IPS-18a (cell line): Measurements from ENCODE around the gene ZNF669.
"Not testable (repeated sequence)": the region's sequence is repeated elsewhere in the genome, so short reads cannot be mapped to it uniquely, and the experiment has no call there.

Experiments
- H3K27ac ChIP-seq: one replicate; pipeline ENCODE4 v1.5.1; 2013; ENCODE audit warnings: low read length
- H3K27me3 ChIP-seq: one replicate; pipeline ENCODE4 v1.6.1; 2013; ENCODE audit warnings: mild to moderate bottlenecking, low read length; ENCODE audit not compliant: control insufficient read depth, insufficient read depth
- H3K36me3 ChIP-seq: one replicate; pipeline ENCODE4 v1.6.1; 2013; ENCODE audit warnings: low read depth, low read length; ENCODE audit not compliant: control insufficient read depth
- H3K4me1 ChIP-seq: one replicate; pipeline ENCODE4 v1.6.1; 2013; ENCODE audit warnings: low read depth, low read length; ENCODE audit not compliant: control insufficient read depth
- H3K4me3 ChIP-seq: one replicate; pipeline ENCODE4 v1.5.1; 2013; ENCODE audit warnings: low read length
- H3K9ac ChIP-seq: one replicate; pipeline ENCODE4 v1.6.1; 2013; ENCODE audit warnings: mild to moderate bottlenecking, low read length, moderate library complexity
- H3K9me3 ChIP-seq: one replicate; pipeline ENCODE4 v1.6.1; 2013; ENCODE audit warnings: low read depth, low read length; ENCODE audit not compliant: control insufficient read depth

ZNF669 gene

DNA sequence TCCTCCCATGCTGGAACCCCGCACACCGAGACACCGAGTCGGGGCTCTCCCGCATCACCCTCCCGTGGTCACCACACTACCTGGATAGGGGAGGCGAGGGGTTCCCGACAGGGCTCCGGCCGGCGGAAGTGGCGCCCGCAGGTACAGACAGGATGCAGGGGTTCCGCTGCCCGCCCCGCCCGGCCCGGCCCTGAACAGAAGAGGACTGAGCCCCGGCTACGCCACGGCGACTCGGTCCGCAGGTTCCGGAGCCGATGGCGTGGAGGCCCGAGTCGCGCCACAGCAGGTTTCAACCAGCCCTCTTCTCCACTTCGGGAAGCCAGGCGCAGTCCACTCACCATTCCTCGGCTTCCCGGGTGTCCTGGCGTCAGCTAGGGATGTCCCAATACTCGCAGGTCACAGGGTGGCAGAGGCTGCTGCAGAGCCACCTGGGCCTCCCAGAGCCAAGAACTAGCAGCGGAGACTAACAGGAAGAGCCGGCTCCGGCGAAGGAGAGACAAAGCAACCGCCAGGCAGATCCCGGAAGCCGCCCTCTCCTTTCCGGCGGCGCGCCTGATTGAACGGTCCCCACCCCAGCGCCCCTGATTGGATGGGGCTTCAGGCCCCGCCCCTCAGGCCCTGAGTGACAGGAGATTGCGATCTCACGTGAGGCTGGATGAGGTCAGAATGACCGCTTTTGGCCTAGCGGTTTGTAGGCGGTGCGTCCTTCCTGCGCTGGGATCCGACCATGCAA, at the start of gene ZNF669:
ZNF669 (minus strand) TSS at position 498 of the 733 bp plus-strand sequence; CDS start at position 341, 157 bp downstream.
- H3K4me3 ChIP-seq = peak within 1 kb of the TSS; percentile 98
- peaks cover 22% of the 10 kb centered on the region for H3K36me3 ChIP-seq
- H3K27me3 ChIP-seq = peaks cover 4% of the 10 kb centered on the region
- H3K9me3 ChIP-seq = peaks cover 4% of the 10 kb centered on the region
- H3K4me1 ChIP-seq = peaks cover 23% of the 10 kb centered on the region
- peak within 1 kb of the TSS; percentile 89 for H3K27ac ChIP-seq
- peak within 1 kb of the TSS; percentile 95 for H3K9ac ChIP-seq

DNA sequence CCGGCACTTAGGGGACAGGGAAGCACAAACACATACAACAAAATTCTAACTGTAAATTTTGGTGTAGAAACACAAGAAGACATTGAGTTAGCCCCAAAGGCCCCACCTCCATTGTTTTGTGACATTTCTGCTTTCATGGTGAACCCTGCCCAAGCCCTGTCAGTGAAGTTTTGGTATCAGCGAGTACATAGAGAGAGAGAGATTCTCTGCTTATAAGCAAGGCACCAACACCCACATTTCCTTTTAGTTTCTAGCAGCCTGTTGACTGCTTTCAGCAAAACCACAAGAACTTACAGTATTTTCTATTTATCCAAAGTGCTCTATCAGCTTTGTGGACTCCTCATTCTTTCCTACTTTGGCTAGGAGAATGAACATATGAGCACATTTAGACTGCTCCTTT, 43.6 kb upstream of the ZNF669 start:
- H3K9me3 ChIP-seq = peaks cover 10% of the 10 kb centered on the region
- peaks cover 12% of the 10 kb centered on the region for H3K36me3 ChIP-seq
- H3K4me1 ChIP-seq = no peaks in the 10 kb centered on the region
- H3K27ac ChIP-seq = no peak overlapping the region
- H3K4me3 ChIP-seq = no peak overlapping the region
- H3K27me3 ChIP-seq = no peaks in the 10 kb centered on the region
- H3K9ac ChIP-seq = no peak overlapping the region

DNA sequence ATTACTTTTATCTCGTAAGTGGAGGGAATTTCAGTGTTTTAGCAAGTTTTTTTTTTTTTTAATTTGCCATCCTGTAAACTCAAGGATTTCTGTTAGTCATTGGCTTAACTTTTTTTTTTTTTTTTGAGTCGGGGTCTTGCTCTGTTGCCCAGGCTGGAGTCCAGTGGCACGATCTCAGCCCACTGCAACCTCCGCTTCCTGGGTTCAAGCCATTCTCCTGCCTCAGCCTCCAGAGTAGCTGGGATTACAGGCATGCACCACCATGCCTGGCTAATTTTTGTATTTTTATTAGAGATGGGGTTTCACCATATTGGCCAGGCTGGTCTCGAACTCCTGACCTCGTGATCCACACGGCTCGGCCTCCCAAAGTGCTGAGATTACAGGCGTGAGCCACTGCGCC, 43.0 kb upstream of the ZNF669 start:
- not testable (repeated sequence) for H3K9ac ChIP-seq, H3K27ac ChIP-seq, H3K4me3 ChIP-seq, H3K4me1 ChIP-seq, H3K9me3 ChIP-seq, H3K27me3 ChIP-seq
- peaks cover 13% of the 10 kb centered on the region for H3K36me3 ChIP-seq

DNA sequence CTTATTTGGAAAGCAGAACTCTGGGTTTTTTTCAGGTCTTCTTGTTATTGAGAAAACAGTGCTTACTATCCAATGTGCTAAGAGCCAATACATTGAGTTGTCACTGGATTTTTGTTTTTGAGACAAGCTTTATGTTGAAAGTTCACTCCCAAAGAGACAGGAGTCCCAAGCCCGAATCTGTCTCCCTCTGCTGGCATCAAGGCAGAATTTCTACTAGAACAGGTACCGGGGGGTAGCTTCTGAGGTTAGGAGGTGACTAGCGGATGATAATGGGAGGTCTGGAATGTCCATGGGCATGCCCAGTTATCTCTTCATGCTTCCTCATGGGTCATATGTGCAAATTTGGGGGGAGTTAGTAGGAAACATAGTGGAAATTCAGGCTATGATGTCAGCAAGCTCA, 42.5 kb upstream of the ZNF669 start:
- Histone ChIP-seq H3K36me3 (peaks cover 15% of the 10 kb centered on the region), H3K9ac (no peak overlapping the region), H3K4me3 (no peak overlapping the region), H3K27me3 (no peaks in the 10 kb centered on the region), H3K4me1 (no peaks in the 10 kb centered on the region), H3K9me3 (peaks cover 8% of the 10 kb centered on the region), H3K27ac (no peak overlapping the region)

DNA sequence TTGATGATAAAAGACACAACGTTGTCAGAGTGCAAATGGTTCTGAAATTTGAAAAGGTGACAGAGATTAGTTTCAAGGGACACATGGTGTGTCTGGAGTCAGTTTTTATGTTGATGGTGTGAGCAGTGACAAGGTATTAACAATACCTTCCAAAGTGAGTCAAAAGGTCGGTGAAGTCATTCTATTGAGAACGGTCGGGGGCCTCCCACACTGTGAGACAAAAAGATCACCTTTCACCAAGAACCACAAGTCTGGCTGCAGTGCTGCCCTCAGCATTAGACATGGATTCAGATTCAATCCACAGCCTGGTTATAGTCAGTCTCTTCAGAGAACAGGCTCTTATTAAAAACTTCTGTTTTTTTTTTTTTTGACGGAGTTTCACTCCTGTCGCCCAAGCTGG, 41.1 kb upstream of the ZNF669 start:
- Histone ChIP-seq H3K27me3 (no peaks in the 10 kb centered on the region), H3K27ac (no peak overlapping the region), H3K4me3 (no peak overlapping the region), H3K9ac (no peak overlapping the region), H3K9me3 (peaks cover 13% of the 10 kb centered on the region), H3K4me1 (no peaks in the 10 kb centered on the region), H3K36me3 (peaks cover 15% of the 10 kb centered on the region)

DNA sequence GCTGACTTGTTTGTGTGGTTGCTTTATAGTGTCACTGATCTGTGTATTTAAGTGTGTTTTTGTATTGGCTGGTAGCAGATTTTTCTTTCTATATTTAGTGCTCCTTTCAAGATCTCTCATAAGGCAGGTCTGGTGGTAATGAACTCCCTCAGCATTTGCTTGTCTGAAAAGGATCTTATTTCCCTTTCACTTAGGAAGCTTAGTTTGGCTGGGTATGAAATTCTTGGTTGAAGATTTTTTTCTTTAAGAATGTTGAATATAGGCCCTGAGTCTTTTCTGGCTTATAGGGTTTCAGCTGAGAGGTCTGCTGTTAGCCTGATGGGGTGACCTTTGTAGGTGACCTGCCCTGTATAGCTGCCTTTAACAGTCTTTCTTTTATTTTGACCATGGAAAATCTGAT, 35.4 kb upstream of the ZNF669 start:
- H3K9me3 ChIP-seq = peaks cover 41% of the 10 kb centered on the region
- not testable (repeated sequence) for H3K36me3 ChIP-seq, H3K27me3 ChIP-seq

DNA sequence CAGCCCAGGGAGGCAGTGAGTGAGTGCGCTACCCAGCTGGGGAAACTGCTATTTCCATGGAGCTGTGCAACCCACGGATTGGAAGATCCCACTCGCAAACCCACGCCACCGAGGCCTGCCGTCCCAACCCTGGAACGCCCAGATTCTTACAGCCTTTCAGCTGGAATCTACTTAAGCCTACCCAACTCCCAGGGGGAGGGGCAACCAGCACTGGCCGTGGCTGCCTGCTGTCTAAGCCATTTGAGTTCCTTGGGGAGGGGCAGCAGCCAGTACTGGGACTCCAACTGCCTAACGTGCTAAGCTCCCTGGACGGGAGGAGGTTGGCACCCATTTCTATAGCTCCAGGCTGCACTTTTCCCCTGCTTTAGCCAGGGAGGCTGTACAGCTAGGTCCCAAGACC, 27.1 kb upstream of the ZNF669 start:
- Histone ChIP-seq H3K27ac (no peak overlapping the region), H3K4me1 (no peaks in the 10 kb centered on the region), H3K4me3 (no peak overlapping the region), H3K9me3 (peaks cover 8% of the 10 kb centered on the region), H3K9ac (no peak overlapping the region), H3K27me3 (no peaks in the 10 kb centered on the region), H3K36me3 (no peaks in the 10 kb centered on the region)

More for the DNA sequence above, 35.4 kb upstream of the ZNF669 start:
- not testable (repeated sequence) for H3K27ac ChIP-seq, H3K9ac ChIP-seq, H3K4me1 ChIP-seq, H3K4me3 ChIP-seq

DNA sequence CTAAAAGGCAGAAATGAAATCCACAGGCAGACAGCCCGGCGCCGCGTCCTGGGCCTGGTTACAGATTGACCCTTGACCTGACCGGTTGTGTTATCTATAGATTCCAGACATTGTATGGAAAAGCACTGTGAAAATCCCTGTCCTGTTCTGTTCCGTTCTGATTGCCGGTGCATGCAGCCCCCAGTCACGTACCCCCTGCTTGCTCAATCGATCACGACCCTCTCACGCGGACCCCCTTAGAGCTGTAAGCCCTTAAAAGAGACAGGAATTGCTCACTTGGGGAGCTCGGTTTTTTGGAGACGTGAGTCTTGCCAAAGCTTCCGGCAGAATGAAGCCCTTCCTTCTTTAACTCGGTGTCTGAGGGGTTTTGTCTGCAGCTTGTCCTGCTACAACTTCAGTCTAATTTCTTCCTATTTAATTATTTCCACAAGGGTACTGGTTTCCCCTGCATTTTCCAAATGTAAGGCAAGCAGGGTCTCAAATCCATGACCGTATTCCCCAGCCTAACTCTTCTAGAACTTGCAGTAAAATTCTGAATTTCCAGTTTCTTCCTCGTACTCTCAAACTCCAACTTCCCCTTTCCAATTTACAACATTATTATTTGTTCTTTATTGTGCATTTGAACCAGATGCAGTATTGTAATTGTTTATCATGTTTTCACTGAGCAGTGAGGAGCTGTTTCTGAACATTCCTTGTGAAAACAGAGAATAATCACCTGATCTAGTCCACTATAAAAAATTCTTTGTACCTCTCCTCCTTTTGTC, 23.5 kb upstream of the ZNF669 start:
- not testable (repeated sequence) for H3K27ac ChIP-seq, H3K27me3 ChIP-seq, H3K9ac ChIP-seq, H3K4me1 ChIP-seq, H3K36me3 ChIP-seq, H3K9me3 ChIP-seq
- H3K4me3 ChIP-seq = peak overlapping the region; percentile 42

DNA sequence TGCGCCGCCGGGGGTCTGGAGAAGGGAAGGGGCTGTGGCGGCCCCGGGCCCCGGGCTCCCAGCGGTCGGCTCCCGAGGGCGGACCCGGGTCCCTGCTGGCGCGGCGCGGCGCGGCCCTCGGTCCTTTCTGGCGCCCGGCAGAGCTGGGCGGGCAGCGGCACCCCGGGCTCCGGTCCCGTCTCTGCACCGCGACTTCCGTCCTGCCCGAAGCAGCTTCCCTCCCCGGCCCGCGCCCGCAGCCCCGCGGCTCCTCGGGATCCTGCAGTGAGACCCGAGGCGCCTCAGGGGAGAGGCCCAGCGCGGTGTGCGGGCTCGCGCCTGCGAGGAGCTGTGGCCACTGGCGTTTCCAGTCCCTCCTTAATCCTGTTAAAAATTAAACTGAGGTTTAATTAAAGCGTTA, 22.4 kb upstream of the ZNF669 start:
- not testable (repeated sequence) for H3K9me3 ChIP-seq, H3K36me3 ChIP-seq, H3K27ac ChIP-seq, H3K4me1 ChIP-seq, H3K9ac ChIP-seq, H3K27me3 ChIP-seq, H3K4me3 ChIP-seq

DNA sequence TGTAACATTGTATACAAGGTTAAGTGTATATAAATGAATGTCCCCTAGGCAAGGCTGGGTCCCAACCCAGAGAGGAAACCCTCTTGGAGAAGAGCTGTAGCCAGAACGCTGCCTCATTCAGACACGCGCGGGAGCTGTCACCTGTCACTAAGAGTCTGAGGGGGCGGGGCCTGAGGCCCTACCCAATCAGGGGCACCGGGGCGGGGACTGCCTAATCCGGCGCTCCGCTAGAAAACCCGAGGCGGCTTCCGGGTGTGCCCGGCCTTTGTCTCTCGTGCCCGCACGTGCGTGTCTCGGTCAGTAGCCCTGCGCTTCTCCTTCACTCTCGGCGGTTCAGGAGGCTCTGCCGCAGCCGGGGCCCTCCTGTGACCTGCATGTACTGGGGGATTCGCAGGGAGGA, 22.0 kb upstream of the ZNF669 start:
- H3K27me3 ChIP-seq, H3K4me1 ChIP-seq, H3K9ac ChIP-seq, H3K27ac ChIP-seq, H3K36me3 ChIP-seq, H3K4me3 ChIP-seq, H3K9me3 ChIP-seq: not testable (repeated sequence)

DNA sequence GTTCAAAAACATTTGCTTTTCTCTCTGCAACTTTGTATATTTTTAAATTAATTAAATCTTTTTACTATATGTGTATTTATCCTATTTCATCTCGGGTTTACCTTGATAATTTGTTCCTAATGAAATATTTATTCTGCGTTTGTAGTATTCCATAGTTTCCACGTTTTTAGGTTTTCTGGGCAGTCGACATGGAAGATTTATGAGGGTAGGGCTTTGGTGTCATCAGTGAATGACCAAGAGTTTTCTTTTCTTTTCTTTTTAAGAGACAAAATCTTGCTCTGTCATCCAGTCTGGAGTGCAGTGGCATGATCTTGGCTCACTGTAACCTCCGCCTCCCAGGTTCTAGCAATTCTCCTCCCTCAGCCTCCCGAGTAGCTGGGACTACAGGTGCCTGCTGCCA, 17.2 kb upstream of the ZNF669 start:
- Histone ChIP-seq H3K4me3 (no peak overlapping the region), H3K9me3 (no peaks in the 10 kb centered on the region), H3K27ac (no peak overlapping the region), H3K4me1 (no peaks in the 10 kb centered on the region), H3K27me3 (no peaks in the 10 kb centered on the region), H3K36me3 (no peaks in the 10 kb centered on the region), H3K9ac (no peak overlapping the region)

DNA sequence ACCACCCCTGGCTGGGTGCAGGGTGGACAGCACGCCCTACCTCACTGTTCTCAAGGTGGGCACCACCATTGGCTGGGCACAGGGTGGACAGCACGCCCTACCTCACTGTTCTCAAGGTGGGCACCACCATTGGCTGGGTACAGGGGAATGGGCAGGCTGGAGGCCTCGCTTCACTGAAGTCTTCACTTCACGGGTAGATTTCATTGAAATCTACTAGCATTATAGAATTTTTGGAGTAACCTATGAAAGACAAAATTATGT, 16.2 kb upstream of the ZNF669 start:
- H3K4me3 ChIP-seq, H3K27me3 ChIP-seq, H3K9me3 ChIP-seq, H3K9ac ChIP-seq, H3K27ac ChIP-seq, H3K36me3 ChIP-seq, H3K4me1 ChIP-seq: not testable (repeated sequence)
